WERI-Rb-1 (cell line): ENCODE results near the gene ZDHHC24.

Experiments used
- DNase-seq: peaks from one replicate; pipeline ENCODE4 v3.0.0-alpha.2; 2020
- H3K27ac ChIP-seq: fragments of 250-450 bp; sonication (Bioruptor Pico); 2 replicates; pipeline ENCODE4 v1.5.1; 2020; ENCODE audit warnings: mild to moderate bottlenecking, moderate library complexity
- H3K27me3 ChIP-seq: fragments of 250-450 bp; sonication (Bioruptor Pico); 2 replicates; pipeline ENCODE4 v1.5.1; 2021; ENCODE audit warnings: mild to moderate bottlenecking, low read depth, moderate library complexity; ENCODE audit not compliant: insufficient read depth, severe bottlenecking
- H3K36me3 ChIP-seq: fragments of 250-450 bp; sonication (Bioruptor Pico); 2 replicates; pipeline ENCODE4 v1.5.1; 2020; ENCODE audit warnings: mild to moderate bottlenecking, moderate library complexity
- H3K4me3 ChIP-seq: 2 replicates; pipeline ENCODE4 v1.5.1; 2011; ENCODE audit warnings: low read depth, mild to moderate bottlenecking, control low read depth, low read length
- H3K9me3 ChIP-seq: fragments of 250-450 bp; sonication (Bioruptor Pico); 2 replicates; pipeline ENCODE4 v1.5.1; 2021; ENCODE audit warnings: mild to moderate bottlenecking, moderate library complexity; ENCODE audit not compliant: severe bottlenecking
- CTCF ChIP-seq: IDR thresholded peaks from 2 replicates; pipeline ENCODE4 v1.5.1; 2011; ENCODE audit warnings: low read depth, mild to moderate bottlenecking, control low read depth, inconsistent platforms, low read length

Gene ZDHHC24

GRCh38 chr11:66545701-66546367 lies at the start of gene ZDHHC24:
TSS of gene ZDHHC24 (minus strand) at chr11:66546048. CDS start at chr11:66546003, 45 bp downstream.
- H3K36me3 ChIP-seq: no peaks in the 10 kb centered on the region
- peak; percentile 97 for DNase-seq
- H3K4me3 ChIP-seq: peak within 1 kb of the TSS; percentile 77
- H3K27ac ChIP-seq: peak within 1 kb of the TSS; percentile 68
- H3K9me3 ChIP-seq: no peaks in the 10 kb centered on the region
- no peak for TF ChIP-seq CTCF
- no peaks in the 10 kb centered on the region for H3K27me3 ChIP-seq

- Histone ChIP-seq H3K36me3 (no peaks in the 10 kb centered on the region), H3K27ac (peak overlapping the region; percentile 71), H3K4me3 (no peak overlapping the region), H3K27me3 (no peaks in the 10 kb centered on the region), H3K9me3 (peaks cover 27% of the 10 kb centered on the region)
- peak; percentile 67 for DNase-seq
- no peak for TF ChIP-seq CTCF
Measured at GRCh38 chr11:66595245-66595904, 49.5 kb upstream of the ZDHHC24 start.

GRCh38 chr11:66593650-66594049 lies 47.8 kb upstream of the ZDHHC24 start:
- Histone ChIP-seq H3K9me3 (peaks cover 34% of the 10 kb centered on the region), H3K27ac (no peak overlapping the region)

GRCh38 chr11:66593303-66593635 lies 47.4 kb upstream of the ZDHHC24 start:
- Histone ChIP-seq H3K36me3 (no peaks in the 10 kb centered on the region), H3K9me3 (peaks cover 34% of the 10 kb centered on the region), H3K27me3 (no peaks in the 10 kb centered on the region), H3K27ac (no peak overlapping the region), H3K4me3 (no peak overlapping the region)
- no peak for DNase-seq
- no peak for TF ChIP-seq CTCF

More at GRCh38 chr11:66593650-66594049, 47.8 kb upstream of the ZDHHC24 start:
- Histone ChIP-seq H3K27me3 (no peaks in the 10 kb centered on the region), H3K36me3 (no peaks in the 10 kb centered on the region), H3K4me3 (no peak overlapping the region)
- TF ChIP-seq CTCF: no peak
- DNase-seq: no peak

GRCh38 chr11:66592457-66593302 lies 46.8 kb upstream of the ZDHHC24 start, which contains the start of the genes CCDC87 and CCS:
TSS of gene CCDC87 (minus strand) at chr11:66593063. CDS start at chr11:66593015, 48 bp downstream.
TSS of gene CCS (plus strand) at chr11:66593185. CDS start at chr11:66593262, 77 bp downstream.
- H3K9me3 ChIP-seq: peaks cover 34% of the 10 kb centered on the region
- DNase-seq: no peak
- no peak within 1 kb of the TSS for H3K27ac ChIP-seq
- no peaks in the 10 kb centered on the region for H3K36me3 ChIP-seq
- no peak for TF ChIP-seq CTCF
- H3K4me3 ChIP-seq: no peak within 1 kb of the TSS
- no peaks in the 10 kb centered on the region for H3K27me3 ChIP-seq
